ENCODE measurements around the gene AFG1L. TPM values are rescaled to one million over a fixed set of nuclear protein-coding genes. Genes with fewer than 3 reads are reported as not detected.

Gene AFG1L
- total and polyA plus RNA-seq, 2 experiments from 2014 or later, result 4.1 to 8.7 TPM

DNA sequence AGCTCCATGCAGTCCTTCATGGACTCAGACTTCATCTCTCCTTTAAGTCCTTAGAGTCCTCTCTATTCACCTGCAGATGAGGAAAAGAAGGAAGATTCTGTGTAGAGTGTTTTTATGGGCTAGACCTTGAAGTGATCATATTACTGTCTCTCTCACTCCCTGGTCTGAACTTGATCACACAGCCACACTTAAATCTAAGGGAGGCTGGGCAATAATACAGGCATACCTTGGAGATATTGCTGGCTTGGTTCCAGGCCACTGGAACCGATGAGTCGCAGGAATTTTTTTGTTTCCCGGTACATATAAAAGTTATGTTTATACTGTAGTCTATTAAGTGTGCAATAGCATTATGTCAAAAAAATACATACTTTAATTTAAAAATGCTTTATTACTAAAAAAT, 206.7 kb downstream of the AFG1L start (continued):
- TF ChIP-seq, protein P1, sequence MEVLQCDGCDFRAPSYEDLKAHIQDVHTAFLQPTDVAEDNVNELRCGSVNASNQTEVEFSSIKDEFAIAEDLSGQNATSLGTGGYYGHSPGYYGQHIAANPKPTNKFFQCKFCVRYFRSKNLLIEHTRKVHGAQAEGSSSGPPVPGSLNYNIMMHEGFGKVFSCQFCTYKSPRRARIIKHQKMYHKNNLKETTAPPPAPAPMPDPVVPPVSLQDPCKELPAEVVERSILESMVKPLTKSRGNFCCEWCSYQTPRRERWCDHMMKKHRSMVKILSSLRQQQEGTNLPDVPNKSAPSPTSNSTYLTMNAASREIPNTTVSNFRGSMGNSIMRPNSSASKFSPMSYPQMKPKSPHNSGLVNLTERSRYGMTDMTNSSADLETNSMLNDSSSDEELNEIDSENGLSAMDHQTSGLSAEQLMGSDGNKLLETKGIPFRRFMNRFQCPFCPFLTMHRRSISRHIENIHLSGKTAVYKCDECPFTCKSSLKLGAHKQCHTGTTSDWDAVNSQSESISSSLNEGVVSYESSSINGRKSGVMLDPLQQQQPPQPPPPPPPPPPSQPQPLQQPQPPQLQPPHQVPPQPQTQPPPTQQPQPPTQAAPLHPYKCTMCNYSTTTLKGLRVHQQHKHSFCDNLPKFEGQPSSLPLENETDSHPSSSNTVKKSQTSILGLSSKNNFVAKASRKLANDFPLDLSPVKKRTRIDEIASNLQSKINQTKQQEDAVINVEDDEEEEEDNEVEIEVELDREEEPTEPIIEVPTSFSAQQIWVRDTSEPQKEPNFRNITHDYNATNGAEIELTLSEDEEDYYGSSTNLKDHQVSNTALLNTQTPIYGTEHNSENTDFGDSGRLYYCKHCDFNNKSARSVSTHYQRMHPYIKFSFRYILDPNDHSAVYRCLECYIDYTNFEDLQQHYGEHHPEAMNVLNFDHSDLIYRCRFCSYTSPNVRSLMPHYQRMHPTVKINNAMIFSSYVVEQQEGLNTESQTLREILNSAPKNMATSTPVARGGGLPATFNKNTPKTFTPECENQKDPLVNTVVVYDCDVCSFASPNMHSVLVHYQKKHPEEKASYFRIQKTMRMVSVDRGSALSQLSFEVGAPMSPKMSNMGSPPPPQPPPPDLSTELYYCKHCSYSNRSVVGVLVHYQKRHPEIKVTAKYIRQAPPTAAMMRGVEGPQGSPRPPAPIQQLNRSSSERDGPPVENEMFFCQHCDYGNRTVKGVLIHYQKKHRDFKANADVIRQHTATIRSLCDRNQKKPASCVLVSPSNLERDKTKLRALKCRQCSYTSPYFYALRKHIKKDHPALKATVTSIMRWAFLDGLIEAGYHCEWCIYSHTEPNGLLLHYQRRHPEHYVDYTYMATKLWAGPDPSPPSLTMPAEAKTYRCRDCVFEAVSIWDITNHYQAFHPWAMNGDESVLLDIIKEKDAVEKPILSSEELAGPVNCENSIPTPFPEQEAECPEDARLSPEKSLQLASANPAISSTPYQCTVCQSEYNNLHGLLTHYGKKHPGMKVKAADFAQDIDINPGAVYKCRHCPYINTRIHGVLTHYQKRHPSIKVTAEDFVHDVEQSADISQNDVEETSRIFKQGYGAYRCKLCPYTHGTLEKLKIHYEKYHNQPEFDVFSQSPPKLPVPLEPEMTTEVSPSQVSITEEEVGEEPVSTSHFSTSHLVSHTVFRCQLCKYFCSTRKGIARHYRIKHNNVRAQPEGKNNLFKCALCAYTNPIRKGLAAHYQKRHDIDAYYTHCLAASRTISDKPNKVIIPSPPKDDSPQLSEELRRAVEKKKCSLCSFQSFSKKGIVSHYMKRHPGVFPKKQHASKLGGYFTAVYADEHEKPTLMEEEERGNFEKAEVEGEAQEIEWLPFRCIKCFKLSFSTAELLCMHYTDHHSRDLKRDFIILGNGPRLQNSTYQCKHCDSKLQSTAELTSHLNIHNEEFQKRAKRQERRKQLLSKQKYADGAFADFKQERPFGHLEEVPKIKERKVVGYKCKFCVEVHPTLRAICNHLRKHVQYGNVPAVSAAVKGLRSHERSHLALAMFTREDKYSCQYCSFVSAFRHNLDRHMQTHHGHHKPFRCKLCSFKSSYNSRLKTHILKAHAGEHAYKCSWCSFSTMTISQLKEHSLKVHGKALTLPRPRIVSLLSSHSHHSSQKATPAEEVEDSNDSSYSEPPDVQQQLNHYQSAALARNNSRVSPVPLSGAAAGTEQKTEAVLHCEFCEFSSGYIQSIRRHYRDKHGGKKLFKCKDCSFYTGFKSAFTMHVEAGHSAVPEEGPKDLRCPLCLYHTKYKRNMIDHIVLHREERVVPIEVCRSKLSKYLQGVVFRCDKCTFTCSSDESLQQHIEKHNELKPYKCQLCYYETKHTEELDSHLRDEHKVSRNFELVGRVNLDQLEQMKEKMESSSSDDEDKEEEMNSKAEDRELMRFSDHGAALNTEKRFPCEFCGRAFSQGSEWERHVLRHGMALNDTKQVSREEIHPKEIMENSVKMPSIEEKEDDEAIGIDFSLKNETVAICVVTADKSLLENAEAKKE (CRISPR knock-in tag; IDR thresholded peaks at IDR 0.05), result no peak
- TF ChIP-seq ZNF114 (CRISPR knock-in tag; IDR thresholded peaks at IDR 0.05) (no peak), JUNB (IDR thresholded peaks at IDR 0.05; ENCODE audit: unreplicated experiment) (no peak), POLR2AphosphoS5 (IDR thresholded peaks at IDR 0.05; ENCODE audit: low read depth) (no peak)

DNA sequence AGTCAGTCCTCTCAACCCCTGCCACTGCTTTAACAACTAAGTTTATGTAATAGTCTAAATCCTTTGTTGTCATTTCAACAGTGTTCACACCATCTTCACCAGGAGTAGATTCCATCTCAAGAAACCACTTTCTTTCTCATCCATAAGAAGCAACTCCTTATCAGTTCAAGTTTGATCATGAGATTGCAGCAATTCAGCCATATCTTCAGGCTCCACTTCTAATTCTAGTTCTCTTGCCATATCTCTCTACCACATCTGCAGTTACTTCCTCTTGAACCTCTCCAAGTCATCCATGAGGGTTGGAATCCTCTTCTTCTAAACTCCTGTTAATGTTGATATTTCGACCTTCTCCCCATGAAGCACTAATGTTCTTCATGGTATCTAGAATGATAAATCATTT, 208.0 kb downstream of the AFG1L start:
- Mint-ChIP-seq H3K27me3 (ENCODE audit: insufficient read depth, low read depth, poor library complexity) (peaks cover 2% of the 10 kb centered on the region), H3K4me1 (peaks cover 2% of the 10 kb centered on the region; the same call in 2 of the 3 replicates), H3K9me3 (no peaks in the 10 kb centered on the region; the same call in 2 of the 3 replicates), H3K4me3 (no peak overlapping the region), H3K27ac (no peak overlapping the region), H3K36me3 (ENCODE audit: low read depth) (no peaks in the 10 kb centered on the region; the same call in 2 of the 3 replicates)
- Histone ChIP-seq H3K36me3 (ENCODE audit: insufficient read depth) (no peaks in the 10 kb centered on the region), H2AFZ (no peak overlapping the region), H3K4me3 (no peak overlapping the region), H3K27ac (ENCODE audit: low read depth) (no peak overlapping the region), H3K9me2 (ENCODE audit: insufficient read depth) (no peaks in the 10 kb centered on the region), H3K79me2 (replicated peaks; ENCODE audit: insufficient read depth) (no peaks in the 10 kb centered on the region), H3K27me3 (ENCODE audit: insufficient read depth) (no peaks in the 10 kb centered on the region), H3K4me2 (no peak overlapping the region), H3K4me1 (ENCODE audit: insufficient read depth) (no peaks in the 10 kb centered on the region), H4K20me1 (replicated peaks; ENCODE audit: insufficient read depth) (no peaks in the 10 kb centered on the region), H3F3A (replicated peaks; ENCODE audit: low read depth) (no peaks in the 10 kb centered on the region)
- DNase-seq (ENCODE audit: low spot score), result no peak
- ATAC-seq, result no peak
- TF ChIP-seq NANOG (IDR thresholded peaks at IDR 0.05; ENCODE audit: borderline replicate concordance), result no peak
- TF ChIP-seq ZNF114 (CRISPR knock-in tag; IDR thresholded peaks at IDR 0.05), result no peak
- no peak for TF ChIP-seq EZH2phosphoT487 (IDR thresholded peaks at IDR 0.05; ENCODE audit: unreplicated experiment)
- TF ChIP-seq ZNF331 (CRISPR knock-in tag; IDR thresholded peaks at IDR 0.05; ENCODE audit: low read depth), result no peak
- no peak for TF ChIP-seq EZH2 (IDR thresholded peaks at IDR 0.05; ENCODE audit: low read depth, unreplicated experiment)
- TF ChIP-seq POLR2AphosphoS5 (IDR thresholded peaks at IDR 0.05; ENCODE audit: low read depth), result no peak
- TF ChIP-seq, protein P1 (CRISPR knock-in tag; IDR thresholded peaks at IDR 0.05), result no peak

Data from GM23338 (cell line).